HG02840 (cell line): Measurements from ENCODE around the gene PHF21A.

Source experiments
- ATAC-seq: cut with Tn5 transposase; IDR thresholded peaks from one replicate; pipeline ENCODE4 v1.9.1; 2021; ENCODE audit warnings: mild to moderate bottlenecking, moderate library complexity, moderate number of reproducible peaks; ENCODE audit not compliant: unreplicated experiment, low FRiP score

Gene PHF21A

GRCh38 chr11:46079662-46080061 lies 41.6 kb downstream of the PHF21A start:
- ATAC-seq: no peak

- ATAC-seq: no peak
Measured at GRCh38 chr11:46075928-46076327, 45.3 kb downstream of the PHF21A start.

GRCh38 chr11:46075168-46075567 lies 46.1 kb downstream of the PHF21A start:
- ATAC-seq: no peak

- ATAC-seq: no peak
Measured at GRCh38 chr11:46073632-46074031, 47.6 kb downstream of the PHF21A start.

- ATAC-seq: no peak
Measured at GRCh38 chr11:46072172-46072964, 48.9 kb downstream of the PHF21A start.

- no peak for ATAC-seq
Measured at GRCh38 chr11:46071091-46071490, 50.2 kb downstream of the PHF21A start.

GRCh38 chr11:46069595-46069994 lies 51.7 kb downstream of the PHF21A start:
- ATAC-seq: no peak

GRCh38 chr11:46066335-46066734 lies 54.9 kb downstream of the PHF21A start:
- ATAC-seq: no peak

- no peak for ATAC-seq
Measured at GRCh38 chr11:46065681-46066080, 55.6 kb downstream of the PHF21A start.

GRCh38 chr11:46064221-46064620 lies 57.0 kb downstream of the PHF21A start:
- ATAC-seq: no peak

GRCh38 chr11:46063138-46063537 lies 58.1 kb downstream of the PHF21A start:
- ATAC-seq: no peak

GRCh38 chr11:46060013-46060412 lies 61.2 kb downstream of the PHF21A start:
- ATAC-seq: no peak

- no peak for ATAC-seq
Measured at GRCh38 chr11:46057489-46057888, 63.8 kb downstream of the PHF21A start.

GRCh38 chr11:46055371-46055770 lies 65.9 kb downstream of the PHF21A start:
- ATAC-seq: no peak

GRCh38 chr11:46051102-46051501 lies 70.2 kb downstream of the PHF21A start:
- no peak for ATAC-seq

- ATAC-seq: no peak
Measured at GRCh38 chr11:46050662-46051061, 70.6 kb downstream of the PHF21A start.

GRCh38 chr11:46050003-46050461 lies 71.2 kb downstream of the PHF21A start:
- no peak for ATAC-seq

GRCh38 chr11:46049325-46049897 lies 71.8 kb downstream of the PHF21A start:
- ATAC-seq: no peak

- no peak for ATAC-seq
Measured at GRCh38 chr11:46048198-46048597, 73.1 kb downstream of the PHF21A start.

- no peak for ATAC-seq
Measured at GRCh38 chr11:46047520-46047919, 73.7 kb downstream of the PHF21A start.

GRCh38 chr11:46045811-46046210 lies 75.4 kb downstream of the PHF21A start:
- no peak for ATAC-seq

GRCh38 chr11:46044601-46045000 lies 76.7 kb downstream of the PHF21A start:
- ATAC-seq: no peak
